ENCODE data around the gene SLIT3. TPM values are rescaled to one million over a fixed set of nuclear protein-coding genes. Genes with fewer than 3 reads are reported as not detected.

SLIT3 gene
- total RNA-seq, 2 experiments from 2014 or later = not detected

DNA sequence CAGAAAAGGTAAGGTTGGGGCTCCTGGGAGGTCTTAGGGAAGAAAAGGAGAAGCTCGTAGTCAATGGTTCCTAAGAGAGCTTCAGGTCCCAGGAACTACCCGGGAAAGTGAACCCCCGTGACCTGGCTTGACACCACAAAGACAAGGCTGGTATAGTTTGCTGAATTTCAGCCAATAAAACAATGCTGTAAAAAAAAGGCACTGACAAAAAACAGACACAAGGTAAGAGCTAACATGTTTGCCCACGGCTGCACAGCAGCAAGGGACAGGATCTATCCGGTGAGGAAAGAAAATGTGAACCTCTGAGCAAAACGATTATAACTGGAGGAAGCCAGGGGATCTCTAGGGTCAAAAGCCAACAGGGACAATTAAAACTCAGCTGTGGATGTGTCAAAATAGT, 17.1 kb downstream of the SLIT3 start:
- Mint-ChIP-seq H3K27ac (no peak overlapping the region), H3K9me3 (peaks cover 3% of the 10 kb centered on the region), H3K27me3 (peaks cover 4% of the 10 kb centered on the region), H3K4me3 (no peak overlapping the region), H3K36me3 (ENCODE audit: low read depth) (no peaks in the 10 kb centered on the region), H3K4me1 (ENCODE audit: low read depth) (no peaks in the 10 kb centered on the region)
- Histone ChIP-seq H3K4me1 (ENCODE audit: insufficient read depth, low read length) (no peaks in the 10 kb centered on the region), H3K4me3 (ENCODE audit: low read length) (no peak overlapping the region), H3K9me3 (ENCODE audit: control insufficient read depth in 1 of 2, insufficient read depth in 1 of 2, low read length in 2 of 2) (peaks cover 0 to 8% of the 10 kb centered on the region in 2 experiments), H3K27ac (ENCODE audit: low read depth in 1 of 2, low read length in 2 of 2) (no peak overlapping the region), H3K36me3 (ENCODE audit: insufficient read depth, low read length) (no peaks in the 10 kb centered on the region), H3K27me3 (ENCODE audit: control insufficient read depth in 1 of 2, insufficient read depth in 2 of 2, low read length in 2 of 2) (peaks cover 0 to 3% of the 10 kb centered on the region in 2 experiments)
- intact Hi-C loops (cut with DNase I, micrococcal nuclease) = no loop called here
- ChIA-PET CTCF (no interaction called here), POLR2A (no interaction called here)
- ATAC-seq (ENCODE audit: poor library complexity) (no peak), DNase-seq (no peak)
- TF ChIP-seq, protein P1, sequence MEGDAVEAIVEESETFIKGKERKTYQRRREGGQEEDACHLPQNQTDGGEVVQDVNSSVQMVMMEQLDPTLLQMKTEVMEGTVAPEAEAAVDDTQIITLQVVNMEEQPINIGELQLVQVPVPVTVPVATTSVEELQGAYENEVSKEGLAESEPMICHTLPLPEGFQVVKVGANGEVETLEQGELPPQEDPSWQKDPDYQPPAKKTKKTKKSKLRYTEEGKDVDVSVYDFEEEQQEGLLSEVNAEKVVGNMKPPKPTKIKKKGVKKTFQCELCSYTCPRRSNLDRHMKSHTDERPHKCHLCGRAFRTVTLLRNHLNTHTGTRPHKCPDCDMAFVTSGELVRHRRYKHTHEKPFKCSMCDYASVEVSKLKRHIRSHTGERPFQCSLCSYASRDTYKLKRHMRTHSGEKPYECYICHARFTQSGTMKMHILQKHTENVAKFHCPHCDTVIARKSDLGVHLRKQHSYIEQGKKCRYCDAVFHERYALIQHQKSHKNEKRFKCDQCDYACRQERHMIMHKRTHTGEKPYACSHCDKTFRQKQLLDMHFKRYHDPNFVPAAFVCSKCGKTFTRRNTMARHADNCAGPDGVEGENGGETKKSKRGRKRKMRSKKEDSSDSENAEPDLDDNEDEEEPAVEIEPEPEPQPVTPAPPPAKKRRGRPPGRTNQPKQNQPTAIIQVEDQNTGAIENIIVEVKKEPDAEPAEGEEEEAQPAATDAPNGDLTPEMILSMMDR (IDR thresholded peaks at IDR 0.05) = no peak

DNA sequence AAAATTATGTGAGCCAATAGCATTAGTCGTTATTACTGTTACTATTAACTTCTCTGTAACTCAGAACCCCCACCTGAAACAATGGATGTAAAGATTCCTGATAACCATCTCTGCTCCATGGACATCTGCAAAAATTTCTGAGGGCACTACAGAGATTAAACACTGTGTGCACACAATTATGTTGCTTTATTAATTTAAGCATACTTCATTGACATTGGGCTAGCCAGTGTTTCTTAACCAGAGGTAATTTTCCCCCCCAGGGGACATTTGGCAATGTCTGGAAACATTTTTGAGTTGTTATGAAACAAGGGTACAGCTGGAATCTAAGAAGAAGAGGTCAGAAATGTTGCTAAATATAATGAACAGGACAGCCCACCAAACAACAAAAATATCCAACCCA, 19.3 kb downstream of the SLIT3 start:
- Histone ChIP-seq H3K27ac (ENCODE audit: low read depth in 1 of 2, low read length in 2 of 2) (no peak overlapping the region), H3K36me3 (ENCODE audit: insufficient read depth, low read length) (no peaks in the 10 kb centered on the region), H3K9me3 (ENCODE audit: control insufficient read depth in 1 of 2, insufficient read depth in 1 of 2, low read length in 2 of 2) (peaks cover 0 to 7% of the 10 kb centered on the region in 2 experiments), H3K27me3 (ENCODE audit: control insufficient read depth in 1 of 2, insufficient read depth in 2 of 2, low read length in 2 of 2) (peaks cover 0 to 3% of the 10 kb centered on the region in 2 experiments), H3K4me1 (ENCODE audit: insufficient read depth, low read length) (no peaks in the 10 kb centered on the region), H3K4me3 (ENCODE audit: low read length) (no peak overlapping the region)
- no peak for DNase-seq
- Mint-ChIP-seq H3K36me3 (ENCODE audit: low read depth) (no peaks in the 10 kb centered on the region), H3K27ac (no peak overlapping the region), H3K9me3 (peaks cover 3% of the 10 kb centered on the region), H3K27me3 (peaks cover 4% of the 10 kb centered on the region), H3K4me3 (no peak overlapping the region), H3K4me1 (ENCODE audit: low read depth) (no peaks in the 10 kb centered on the region)
- TF ChIP-seq, protein P1 (IDR thresholded peaks at IDR 0.05) = no peak
- ChIA-PET POLR2A (no interaction called here), CTCF (no interaction called here)
- ATAC-seq (ENCODE audit: poor library complexity) = no peak
- intact Hi-C loops (cut with DNase I, micrococcal nuclease) = no loop called here

DNA sequence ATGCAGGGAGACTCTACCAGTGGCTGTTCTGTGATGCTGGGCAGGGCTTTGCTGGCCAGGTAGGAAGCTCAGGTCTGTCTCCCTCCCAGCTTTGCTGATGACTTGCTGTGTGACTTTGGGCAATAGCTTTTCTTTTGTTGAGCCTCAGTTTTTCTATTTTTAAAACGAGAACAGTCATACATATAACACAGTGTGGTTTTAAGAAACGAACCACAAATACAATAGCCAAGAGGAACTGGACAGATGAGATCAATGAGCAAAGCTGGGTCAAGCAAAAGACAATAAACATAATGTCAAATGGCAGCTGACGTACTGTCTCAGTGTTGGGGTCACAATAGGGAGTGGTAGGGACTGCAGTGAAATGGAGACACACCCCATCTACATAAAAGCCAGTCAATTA, 20.2 kb downstream of the SLIT3 start:
- ChIA-PET POLR2A (no interaction called here), CTCF (no interaction called here)
- H3K27ac Mint-ChIP-seq = no peak overlapping the region
- intact Hi-C loops (cut with DNase I, micrococcal nuclease) = no loop called here
- DNase-seq (no peak), ATAC-seq (ENCODE audit: poor library complexity) (no peak)
- H3K27ac ChIP-seq (ENCODE audit: low read depth in 1 of 2, low read length in 2 of 2) = no peak overlapping the region
- H3K9me3 Mint-ChIP-seq = no peaks in the 10 kb centered on the region
- no peak overlapping the region for H3K4me3 ChIP-seq (ENCODE audit: low read length)
- H3K36me3 ChIP-seq (ENCODE audit: insufficient read depth, low read length) = no peaks in the 10 kb centered on the region
- no peaks in the 10 kb centered on the region for H3K36me3 Mint-ChIP-seq (ENCODE audit: low read depth)
- no peak overlapping the region for H3K4me3 Mint-ChIP-seq
- TF ChIP-seq, protein P1 (IDR thresholded peaks at IDR 0.05) = no peak
- H3K4me1 Mint-ChIP-seq (ENCODE audit: low read depth) = no peaks in the 10 kb centered on the region
- H3K27me3 ChIP-seq (ENCODE audit: control insufficient read depth in 1 of 2, insufficient read depth in 2 of 2, low read length in 2 of 2) = peaks cover 0 to 3% of the 10 kb centered on the region in 2 experiments
- peaks cover 4% of the 10 kb centered on the region for H3K27me3 Mint-ChIP-seq
- peaks cover 0 to 4% of the 10 kb centered on the region in 2 experiments for H3K9me3 ChIP-seq (ENCODE audit: control insufficient read depth in 1 of 2, insufficient read depth in 1 of 2, low read length in 2 of 2)
- H3K4me1 ChIP-seq (ENCODE audit: insufficient read depth, low read length) = no peaks in the 10 kb centered on the region
